GM21717 (cell line): Measurements from ENCODE around the gene ENTPD2.
"Not testable (repeated sequence)": the region's sequence is repeated elsewhere in the genome, so short reads cannot be mapped to it uniquely, and the experiment has no call there.

Source experiments
- ATAC-seq: cut with Tn5 transposase; IDR thresholded peaks from one replicate; pipeline ENCODE4 v1.9.1; 2021; ENCODE audit warnings: mild to moderate bottlenecking, moderate library complexity; ENCODE audit not compliant: unreplicated experiment

ENTPD2 gene

GRCh38 chr9:137065336-137065967, 11.6 kb upstream of the ENTPD2 start:
- ATAC-seq = no peak

GRCh38 chr9:137064880-137065164, 11.0 kb upstream of the ENTPD2 start:
- ATAC-seq = no peak

- ATAC-seq = no peak
Measured at GRCh38 chr9:137064027-137064879, 10.4 kb upstream of the ENTPD2 start.

GRCh38 chr9:137063311-137064026, 9.6 kb upstream of the ENTPD2 start:
- no peak for ATAC-seq

- ATAC-seq = not testable (repeated sequence)
Measured at GRCh38 chr9:137062798-137063197, 8.9 kb upstream of the ENTPD2 start.

GRCh38 chr9:137062384-137062783, 8.5 kb upstream of the ENTPD2 start:
- no peak for ATAC-seq

- ATAC-seq = no peak
Measured at GRCh38 chr9:137058521-137059234, 4.8 kb upstream of the ENTPD2 start.

- ATAC-seq = no peak
Measured at GRCh38 chr9:137057545-137057944, 3.7 kb upstream of the ENTPD2 start.

GRCh38 chr9:137056739-137057415, 3.0 kb upstream of the ENTPD2 start:
- no peak for ATAC-seq

- ATAC-seq = no peak
Measured at GRCh38 chr9:137055385-137056364, 1.8 kb upstream of the ENTPD2 start.

- ATAC-seq = no peak
Measured at GRCh38 chr9:137054932-137055384, 1.1 kb upstream of the ENTPD2 start.

GRCh38 chr9:137052998-137053943, 590 bp downstream of the ENTPD2 start:
- ATAC-seq = no peak

- ATAC-seq = no peak
Measured at GRCh38 chr9:137052293-137052692, 1.6 kb downstream of the ENTPD2 start.

- ATAC-seq = no peak
Measured at GRCh38 chr9:137051145-137051724, 2.6 kb downstream of the ENTPD2 start.

GRCh38 chr9:137050570-137050969, 3.3 kb downstream of the ENTPD2 start:
- ATAC-seq = no peak

- ATAC-seq = no peak
Measured at GRCh38 chr9:137049544-137050449, 4.1 kb downstream of the ENTPD2 start.
